Measurements from ENCODE around the gene SLC10A2. TPM values are rescaled to one million over a fixed set of nuclear protein-coding genes. Genes with fewer than 3 reads are reported as not detected.
"Not testable (repeated sequence)": the region's sequence is repeated elsewhere in the genome, so short reads cannot be mapped to it uniquely, and the experiment has no call there.

Gene SLC10A2
- total RNA-seq (2014; rRNA removed; shearing (Covaris generic)), result not detected in 2 replicates
- polyA plus RNA-seq (2015; cell fraction: cytosol; rRNA removed), result not detected in 2 replicates
- polyA plus RNA-seq (2015; cell fraction: nucleus; rRNA removed), result not detected in 2 replicates

GRCh38 chr13:103066079-103066780 is at the start of gene SLC10A2:
Gene SLC10A2, minus strand, starts transcription at chr13:103066417. Its CDS starts 168 bp downstream, at chr13:103066249.
- in situ Hi-C loops (cut with HindIII; ENCODE audit: low pct_unique_long_range_greater_than_20kb, low sequenced_read_pairs), result no loop called here
- no peak for DNase-seq (ENCODE audit: low read depth, low spot score)

GRCh38 chr13:103107580-103107979 is 41.4 kb upstream of the SLC10A2 start:
- in situ Hi-C loops (cut with HindIII; ENCODE audit: low pct_unique_long_range_greater_than_20kb, low sequenced_read_pairs), result no loop called here
- DNase-seq (ENCODE audit: low read depth, low spot score), result no peak

GRCh38 chr13:103104340-103104739 is 38.1 kb upstream of the SLC10A2 start:
- no peak for DNase-seq (ENCODE audit: low read depth, low spot score)
- in situ Hi-C loops (cut with HindIII; ENCODE audit: low pct_unique_long_range_greater_than_20kb, low sequenced_read_pairs), result no loop called here

GRCh38 chr13:103103456-103103855 is 37.2 kb upstream of the SLC10A2 start:
- in situ Hi-C loops (cut with HindIII; ENCODE audit: low pct_unique_long_range_greater_than_20kb, low sequenced_read_pairs), result not testable (repeated sequence)
- peak; percentile 25 for DNase-seq (ENCODE audit: low read depth, low spot score)

GRCh38 chr13:103102482-103102881 is 36.3 kb upstream of the SLC10A2 start:
- in situ Hi-C loops (cut with HindIII; ENCODE audit: low pct_unique_long_range_greater_than_20kb, low sequenced_read_pairs), result no loop called here
- no peak for DNase-seq (ENCODE audit: low read depth, low spot score)

- in situ Hi-C loops (cut with HindIII; ENCODE audit: low pct_unique_long_range_greater_than_20kb, low sequenced_read_pairs), result no loop called here
Observed at GRCh38 chr13:103101901-103102300, 35.7 kb upstream of the SLC10A2 start.

GRCh38 chr13:103101500-103101899 is 35.3 kb upstream of the SLC10A2 start:
- DNase-seq (ENCODE audit: low read depth, low spot score), result no peak
- in situ Hi-C loops (cut with HindIII; ENCODE audit: low pct_unique_long_range_greater_than_20kb, low sequenced_read_pairs), result no loop called here

More at GRCh38 chr13:103101901-103102300, 35.7 kb upstream of the SLC10A2 start:
- DNase-seq (ENCODE audit: low read depth, low spot score), result no peak

GRCh38 chr13:103100830-103101229 is 34.6 kb upstream of the SLC10A2 start:
- DNase-seq (ENCODE audit: low read depth, low spot score), result no peak
- in situ Hi-C loops (cut with HindIII; ENCODE audit: low pct_unique_long_range_greater_than_20kb, low sequenced_read_pairs), result no loop called here

GRCh38 chr13:103099722-103100293 is 33.6 kb upstream of the SLC10A2 start:
- in situ Hi-C loops (cut with HindIII; ENCODE audit: low pct_unique_long_range_greater_than_20kb, low sequenced_read_pairs), result no loop called here
- no peak for DNase-seq (ENCODE audit: low read depth, low spot score)

- no peak for DNase-seq (ENCODE audit: low read depth, low spot score)
- in situ Hi-C loops (cut with HindIII; ENCODE audit: low pct_unique_long_range_greater_than_20kb, low sequenced_read_pairs), result no loop called here
Observed at GRCh38 chr13:103098535-103098934, 32.3 kb upstream of the SLC10A2 start.

- no peak for DNase-seq (ENCODE audit: low read depth, low spot score)
- in situ Hi-C loops (cut with HindIII; ENCODE audit: low pct_unique_long_range_greater_than_20kb, low sequenced_read_pairs), result no loop called here
Observed at GRCh38 chr13:103097366-103097928, 31.2 kb upstream of the SLC10A2 start.

- DNase-seq (ENCODE audit: low read depth, low spot score); in situ Hi-C loops (cut with HindIII; ENCODE audit: low pct_unique_long_range_greater_than_20kb, low sequenced_read_pairs): not testable (repeated sequence)
Observed at GRCh38 chr13:103093649-103094048, 27.4 kb upstream of the SLC10A2 start.

GRCh38 chr13:103087275-103087674 is 21.1 kb upstream of the SLC10A2 start:
- in situ Hi-C loops (cut with HindIII; ENCODE audit: low pct_unique_long_range_greater_than_20kb, low sequenced_read_pairs), result no loop called here
- no peak for DNase-seq (ENCODE audit: low read depth, low spot score)

GRCh38 chr13:103081435-103081834 is 15.2 kb upstream of the SLC10A2 start:
- no peak for DNase-seq (ENCODE audit: low read depth, low spot score)
- in situ Hi-C loops (cut with HindIII; ENCODE audit: low pct_unique_long_range_greater_than_20kb, low sequenced_read_pairs), result no loop called here

GRCh38 chr13:103078158-103078557 is 11.9 kb upstream of the SLC10A2 start:
- in situ Hi-C loops (cut with HindIII; ENCODE audit: low pct_unique_long_range_greater_than_20kb, low sequenced_read_pairs), result no loop called here
- no peak for DNase-seq (ENCODE audit: low read depth, low spot score)

GRCh38 chr13:103068836-103069235 is 2.6 kb upstream of the SLC10A2 start:
- in situ Hi-C loops (cut with HindIII; ENCODE audit: low pct_unique_long_range_greater_than_20kb, low sequenced_read_pairs), result no loop called here
- no peak for DNase-seq (ENCODE audit: low read depth, low spot score)

GRCh38 chr13:103067751-103068555 is 1.7 kb upstream of the SLC10A2 start:
- DNase-seq (ENCODE audit: low read depth, low spot score), result no peak
- in situ Hi-C loops (cut with HindIII; ENCODE audit: low pct_unique_long_range_greater_than_20kb, low sequenced_read_pairs), result no loop called here

- in situ Hi-C loops (cut with HindIII; ENCODE audit: low pct_unique_long_range_greater_than_20kb, low sequenced_read_pairs), result no loop called here
- DNase-seq (ENCODE audit: low read depth, low spot score), result no peak
Observed at GRCh38 chr13:103066781-103067345, 646 bp upstream of the SLC10A2 start.

All from SK-MEL-5 (cell line).